ENCODE results near the gene ENTHD1. TPM values are rescaled to one million over a fixed set of nuclear protein-coding genes. Genes with fewer than 3 reads are reported as not detected.

ENTHD1 gene
- total and polyA plus RNA-seq, 9 of the 15 experiments (the other 6 are each of a cell fraction or from before 2014, with no cell fraction given), result 0.13 to 0.98 (median 0.35) TPM

DNA sequence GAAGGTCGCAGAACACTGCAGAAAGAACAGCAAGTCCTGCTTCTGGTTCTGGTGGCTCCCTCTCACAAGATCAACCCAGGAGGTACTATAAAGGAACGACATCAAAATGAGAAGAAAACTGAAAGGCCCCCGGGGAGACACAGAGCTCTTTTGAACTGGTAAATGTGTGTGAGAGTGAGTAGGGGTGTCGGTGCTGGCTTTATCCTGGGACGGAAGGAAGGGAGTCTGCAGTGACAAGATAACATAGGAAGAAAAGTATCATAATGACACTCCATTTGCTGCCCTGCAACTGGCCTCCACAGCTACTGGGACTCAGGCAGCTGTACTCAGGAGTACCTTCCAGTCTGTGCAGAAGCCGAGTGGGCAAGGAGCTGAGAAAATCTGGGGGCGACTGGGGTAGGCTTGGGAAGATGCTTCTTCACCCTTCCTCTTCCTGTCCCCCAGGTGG, 60.9 kb downstream of the ENTHD1 start (continued):
- TF ChIP-seq, protein P1, sequence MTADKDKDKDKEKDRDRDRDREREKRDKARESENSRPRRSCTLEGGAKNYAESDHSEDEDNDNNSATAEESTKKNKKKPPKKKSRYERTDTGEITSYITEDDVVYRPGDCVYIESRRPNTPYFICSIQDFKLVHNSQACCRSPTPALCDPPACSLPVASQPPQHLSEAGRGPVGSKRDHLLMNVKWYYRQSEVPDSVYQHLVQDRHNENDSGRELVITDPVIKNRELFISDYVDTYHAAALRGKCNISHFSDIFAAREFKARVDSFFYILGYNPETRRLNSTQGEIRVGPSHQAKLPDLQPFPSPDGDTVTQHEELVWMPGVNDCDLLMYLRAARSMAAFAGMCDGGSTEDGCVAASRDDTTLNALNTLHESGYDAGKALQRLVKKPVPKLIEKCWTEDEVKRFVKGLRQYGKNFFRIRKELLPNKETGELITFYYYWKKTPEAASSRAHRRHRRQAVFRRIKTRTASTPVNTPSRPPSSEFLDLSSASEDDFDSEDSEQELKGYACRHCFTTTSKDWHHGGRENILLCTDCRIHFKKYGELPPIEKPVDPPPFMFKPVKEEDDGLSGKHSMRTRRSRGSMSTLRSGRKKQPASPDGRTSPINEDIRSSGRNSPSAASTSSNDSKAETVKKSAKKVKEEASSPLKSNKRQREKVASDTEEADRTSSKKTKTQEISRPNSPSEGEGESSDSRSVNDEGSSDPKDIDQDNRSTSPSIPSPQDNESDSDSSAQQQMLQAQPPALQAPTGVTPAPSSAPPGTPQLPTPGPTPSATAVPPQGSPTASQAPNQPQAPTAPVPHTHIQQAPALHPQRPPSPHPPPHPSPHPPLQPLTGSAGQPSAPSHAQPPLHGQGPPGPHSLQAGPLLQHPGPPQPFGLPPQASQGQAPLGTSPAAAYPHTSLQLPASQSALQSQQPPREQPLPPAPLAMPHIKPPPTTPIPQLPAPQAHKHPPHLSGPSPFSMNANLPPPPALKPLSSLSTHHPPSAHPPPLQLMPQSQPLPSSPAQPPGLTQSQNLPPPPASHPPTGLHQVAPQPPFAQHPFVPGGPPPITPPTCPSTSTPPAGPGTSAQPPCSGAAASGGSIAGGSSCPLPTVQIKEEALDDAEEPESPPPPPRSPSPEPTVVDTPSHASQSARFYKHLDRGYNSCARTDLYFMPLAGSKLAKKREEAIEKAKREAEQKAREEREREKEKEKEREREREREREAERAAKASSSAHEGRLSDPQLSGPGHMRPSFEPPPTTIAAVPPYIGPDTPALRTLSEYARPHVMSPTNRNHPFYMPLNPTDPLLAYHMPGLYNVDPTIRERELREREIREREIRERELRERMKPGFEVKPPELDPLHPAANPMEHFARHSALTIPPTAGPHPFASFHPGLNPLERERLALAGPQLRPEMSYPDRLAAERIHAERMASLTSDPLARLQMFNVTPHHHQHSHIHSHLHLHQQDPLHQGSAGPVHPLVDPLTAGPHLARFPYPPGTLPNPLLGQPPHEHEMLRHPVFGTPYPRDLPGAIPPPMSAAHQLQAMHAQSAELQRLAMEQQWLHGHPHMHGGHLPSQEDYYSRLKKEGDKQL (CRISPR knock-in tag; IDR thresholded peaks at IDR 0.05; ENCODE audit: borderline replicate concordance), result no peak
- peak in 1 of 2 experiments; percentile 16; a peak in 1 of 4 replicates for TF ChIP-seq ARNT (IDR thresholded peaks at IDR 0.05)
- no peak for TF ChIP-seq POLR3A (IDR thresholded peaks at IDR 0.05; ENCODE audit: borderline replicate concordance, extremely low read depth, insufficient read depth, insufficient read length)
- TF ChIP-seq ATF6 (CRISPR knock-in tag; IDR thresholded peaks at IDR 0.05), result no peak
- TF ChIP-seq GTF2E2 (tag; IDR thresholded peaks at IDR 0.05), result no peak
- TF ChIP-seq TAL1 (IDR thresholded peaks at IDR 0.05), result peak; percentile 81
- TF ChIP-seq REST (IDR thresholded peaks at IDR 0.05; ENCODE audit: borderline replicate concordance), result 0 out of 2 replicates have a peak, but pooled peaks have one; percentile 4
- no peak for TF ChIP-seq REST (CRISPR knock-in tag; IDR thresholded peaks at IDR 0.05; ENCODE audit: low read depth)
- TF ChIP-seq RFX7 (CRISPR knock-in tag; IDR thresholded peaks at IDR 0.05), result no peak
- TF ChIP-seq TEAD1 (CRISPR knock-in tag; IDR thresholded peaks at IDR 0.05), result no peak
- no peak for TF ChIP-seq PRMT5 (CRISPR knock-in tag; IDR thresholded peaks at IDR 0.05)
- no peak for TF ChIP-seq FOXJ3 (CRISPR knock-in tag; IDR thresholded peaks at IDR 0.05)
- no peak for TF ChIP-seq ZFP30 (CRISPR knock-in tag; IDR thresholded peaks at IDR 0.05; ENCODE audit: borderline replicate concordance)

Measured in K562 (cell line).